AG04450 (cell line): ENCODE data around the gene ME1. TPM values are rescaled to one million over a fixed set of nuclear protein-coding genes. Genes with fewer than 3 reads are reported as not detected.

ENCODE experiments used
- CTCF ChIA-PET: fragments of 300-600, 350-600 bp; formaldehyde crosslinking; extraction: SDS; loops from one replicate; lab custom pipeline; 2022; ENCODE audit warnings: antibody characterized with exemption, inconsistent platforms; lab: Charles Lee
- POLR2A ChIA-PET: fragments of 350-600 bp; formaldehyde crosslinking; extraction: SDS; loops from one replicate; lab custom pipeline; 2021; ENCODE audit warnings: antibody characterized with exemption, inconsistent platforms; lab: Yijun Ruan, JAX
- DNase-seq: peaks from one replicate; pipeline ENCODE4 v3.0.0-alpha.2; 2011; ENCODE audit warnings: low read depth, low spot score
- H3K27ac ChIP-seq: one replicate; pipeline ENCODE4 v1.5.1; 2012; ENCODE audit warnings: low read depth, low read length, control low read depth
- H3K27me3 ChIP-seq: one replicate; pipeline ENCODE4 v1.6.0; 2012; ENCODE audit warnings: low read length; ENCODE audit not compliant: control insufficient read depth, insufficient read depth
- H3K4me3 ChIP-seq: 2 replicates; pipeline ENCODE4 v1.5.1; 2011; ENCODE audit warnings: mild to moderate bottlenecking, low read depth, low read length, control low read depth
- H3K9me3 ChIP-seq: 2 replicates; pipeline ENCODE4 v1.5.1; 2012; ENCODE audit warnings: low read length; ENCODE audit not compliant: control insufficient read depth, insufficient read depth
- CTCF ChIP-seq: IDR thresholded peaks from 2 replicates; pipeline ENCODE4 v1.5.1; 2011; ENCODE audit warnings: low read depth, low read length, control low read depth, inconsistent platforms
- polyA plus RNA-seq: library from polyadenylated mRNA; depleted of rRNA; stranded (reverse); fragments of >200 nt; gene quantifications from 2 replicates; pipeline ENCODE4 v1.2.3, GENCODE V29; 2011

Gene ME1
- polyA plus RNA-seq, 1 experiment, result 31.8 TPM

GRCh38 chr6:83313882-83314281 lies 117.0 kb downstream of the ME1 start:
- POLR2A ChIA-PET, result no interaction called here

GRCh38 chr6:83311231-83311630 lies 119.6 kb downstream of the ME1 start:
- Histone ChIP-seq H3K27me3 (no peaks in the 10 kb centered on the region), H3K9me3 (no peaks in the 10 kb centered on the region), H3K27ac (no peak overlapping the region), H3K4me3 (no peak overlapping the region)
- ChIA-PET CTCF (interaction anchor here (0.7 to 1.4 kb wide), 2 partner anchors 90 to 245 kb away, joined by 3 to 5 read pairs; partner anchors contain the start of gene UBE3D), POLR2A (no interaction called here)
- DNase-seq, result no peak
- TF ChIP-seq CTCF, result no peak

More at GRCh38 chr6:83313882-83314281, 117.0 kb downstream of the ME1 start:
- H3K27me3 ChIP-seq, result no peaks in the 10 kb centered on the region
- H3K9me3 ChIP-seq, result no peaks in the 10 kb centered on the region
- CTCF ChIA-PET, result no interaction called here
- no peak for TF ChIP-seq CTCF
- H3K4me3 ChIP-seq, result no peak overlapping the region
- DNase-seq, result no peak
- H3K27ac ChIP-seq, result no peak overlapping the region

- Histone ChIP-seq H3K27me3 (no peaks in the 10 kb centered on the region), H3K9me3 (no peaks in the 10 kb centered on the region), H3K27ac (no peak overlapping the region), H3K4me3 (no peak overlapping the region)
- CTCF ChIA-PET, result interaction anchor here (1.2 to 2.2 kb wide), 3 partner anchors 89 to 243 kb away, joined by 3 to 9 read pairs (median 3); partner anchors contain the start of gene DOP1A
- TF ChIP-seq CTCF, result no peak
- no peak for DNase-seq
- POLR2A ChIA-PET, result no interaction called here
These were observed 120.8 kb downstream of the ME1 start for GRCh38 chr6:83310046-83310445.

- no peak for TF ChIP-seq CTCF
- H3K4me3 ChIP-seq, result no peak overlapping the region
- H3K27me3 ChIP-seq, result no peaks in the 10 kb centered on the region
- no peak for DNase-seq
- H3K9me3 ChIP-seq, result no peaks in the 10 kb centered on the region
- CTCF ChIA-PET, result interaction anchor here (0.7 to 2.2 kb wide), 4 partner anchors 93 to 242 kb away, joined by 3 to 9 read pairs (median 4); partner anchors contain the start of gene DOP1A
- POLR2A ChIA-PET, result interaction anchor here (0.6 kb wide), 1 partner anchor 31 kb away, joined by 3 read pairs; no protein-coding TSS in a partner anchor
- no peak overlapping the region for H3K27ac ChIP-seq
These were observed 121.5 kb downstream of the ME1 start for GRCh38 chr6:83309344-83309743.

- H3K27ac ChIP-seq, result no peak overlapping the region
- H3K4me3 ChIP-seq, result no peak overlapping the region
- H3K9me3 ChIP-seq, result no peaks in the 10 kb centered on the region
- POLR2A ChIA-PET, result interaction anchor here (0.6 kb wide), 1 partner anchor 31 kb away, joined by 3 read pairs; no protein-coding TSS in a partner anchor
- TF ChIP-seq CTCF, result no peak
- CTCF ChIA-PET, result interaction anchor here (0.7 to 2.2 kb wide), 3 partner anchors 109 to 242 kb away, joined by 3 to 9 read pairs (median 5); partner anchors contain the start of gene DOP1A
- DNase-seq, result no peak
- no peaks in the 10 kb centered on the region for H3K27me3 ChIP-seq
These were observed 122.0 kb downstream of the ME1 start for GRCh38 chr6:83308833-83309232.
